OCI-M1 (cell line): ENCODE results near the gene CYB5RL.
"Not testable (repeated sequence)": the region's sequence is repeated elsewhere in the genome, so short reads cannot be mapped to it uniquely, and the experiment has no call there.

Source experiments
- DNase-seq: peaks from one replicate; lab custom pipeline; 2025; lab: John Stamatoyannopoulos, UW

The CYB5RL gene, protein sequence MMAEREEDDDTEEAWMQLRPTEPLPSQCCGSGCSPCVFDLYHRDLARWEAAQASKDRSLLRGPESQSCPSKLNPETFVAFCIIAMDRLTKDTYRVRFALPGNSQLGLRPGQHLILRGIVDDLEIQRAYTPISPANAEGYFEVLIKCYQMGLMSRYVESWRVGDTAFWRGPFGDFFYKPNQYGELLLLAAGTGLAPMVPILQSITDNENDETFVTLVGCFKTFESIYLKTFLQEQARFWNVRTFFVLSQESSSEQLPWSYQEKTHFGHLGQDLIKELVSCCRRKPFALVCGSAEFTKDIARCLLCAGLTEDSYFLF

DNA sequence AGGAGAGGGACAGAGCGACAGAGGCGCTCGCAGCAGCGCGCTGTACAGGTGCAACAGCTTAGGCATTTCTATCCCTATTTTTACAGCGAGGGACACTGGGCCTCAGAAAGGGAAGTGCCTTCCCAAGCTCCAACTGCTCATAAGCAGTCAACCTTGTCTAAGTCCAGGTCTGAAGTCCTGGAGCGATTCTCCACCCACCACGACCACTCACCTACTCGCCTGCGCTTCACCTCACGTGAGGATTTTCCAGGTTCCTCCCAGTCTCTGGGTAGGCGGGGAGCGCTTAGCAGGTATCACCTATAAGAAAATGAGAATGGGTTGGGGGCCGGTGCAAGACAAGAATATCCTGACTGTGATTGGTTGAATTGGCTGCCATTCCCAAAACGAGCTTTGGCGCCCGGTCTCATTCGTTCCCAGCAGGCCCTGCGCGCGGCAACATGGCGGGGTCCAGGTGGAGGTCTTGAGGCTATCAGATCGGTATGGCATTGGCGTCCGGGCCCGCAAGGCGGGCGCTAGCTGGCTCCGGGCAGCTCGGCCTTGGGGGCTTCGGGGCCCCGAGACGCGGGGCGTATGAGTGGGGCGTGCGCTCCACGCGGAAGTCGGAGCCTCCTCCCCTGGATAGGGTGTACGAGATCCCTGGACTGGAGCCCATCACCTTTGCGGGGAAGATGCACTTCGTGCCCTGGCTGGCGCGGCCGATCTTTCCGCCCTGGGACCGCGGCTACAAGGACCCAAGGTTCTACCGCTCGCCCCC lies at the start of gene CYB5RL, which contains the start of gene MRPL37:
Gene CYB5RL (minus strand): TSS at position 266 of the 754 bp plus-strand sequence. CDS start 4,414 bp downstream, outside the sequence.
Gene MRPL37 (plus strand): TSS at position 403 of the 754 bp plus-strand sequence. CDS start 77 bp downstream, at position 480.
- peak; percentile 97 for DNase-seq

DNA sequence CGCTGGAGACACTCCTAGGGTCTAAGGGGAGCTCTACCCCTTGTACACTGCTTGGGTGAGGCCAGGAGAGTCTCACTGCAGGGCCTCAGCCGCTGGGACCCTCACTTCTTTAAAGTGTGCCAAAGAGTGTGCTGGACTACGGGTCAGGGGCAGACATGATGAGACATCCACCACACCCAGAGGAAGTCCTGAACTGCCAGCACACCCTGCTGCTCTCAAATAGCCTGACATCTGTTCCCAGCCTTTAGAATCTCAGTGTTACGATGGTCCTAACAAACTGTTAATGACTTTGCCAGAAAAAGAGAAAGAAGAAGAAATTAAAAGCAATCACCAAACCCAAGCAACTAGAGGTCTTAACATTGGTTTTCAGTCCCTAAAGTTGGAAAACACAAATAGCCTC lies 49.1 kb upstream of the CYB5RL start:
- no peak for DNase-seq

- DNase-seq: no peak
Observed at GRCh38 chr1:54247863-54248515, 48.2 kb upstream of the CYB5RL start.

- DNase-seq: no peak
Observed at GRCh38 chr1:54246116-54246721, 46.4 kb upstream of the CYB5RL start.

GRCh38 chr1:54245501-54245900 lies 45.7 kb upstream of the CYB5RL start:
- DNase-seq: no peak

GRCh38 chr1:54244655-54245054 lies 44.8 kb upstream of the CYB5RL start:
- no peak for DNase-seq

GRCh38 chr1:54243022-54243421 lies 43.2 kb upstream of the CYB5RL start:
- DNase-seq: no peak

DNA sequence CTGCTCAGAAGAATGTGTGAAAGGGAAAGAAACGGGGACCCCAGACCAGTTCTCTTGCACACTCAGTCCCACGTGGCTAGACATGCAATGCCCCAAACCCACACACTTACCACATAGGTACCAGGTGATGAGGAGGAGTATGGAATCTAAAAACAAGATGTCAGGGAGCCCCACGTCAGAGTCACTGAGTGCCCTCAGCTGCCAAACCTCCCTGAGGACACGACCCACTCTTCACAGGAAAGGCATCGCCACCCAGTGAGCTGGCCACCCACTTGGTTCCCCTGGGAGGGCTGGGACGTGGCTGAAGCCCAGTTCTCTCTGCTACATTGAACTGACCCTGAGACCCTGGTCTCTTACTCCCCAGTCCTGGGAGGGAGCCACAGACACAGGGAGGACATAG lies 41.5 kb upstream of the CYB5RL start:
- no peak for DNase-seq

- DNase-seq: no peak
Observed at GRCh38 chr1:54240741-54241335, 41.0 kb upstream of the CYB5RL start.

- no peak for DNase-seq
Observed at GRCh38 chr1:54239631-54240031, 39.8 kb upstream of the CYB5RL start.

GRCh38 chr1:54239035-54239383 lies 39.2 kb upstream of the CYB5RL start:
- DNase-seq: no peak

DNA sequence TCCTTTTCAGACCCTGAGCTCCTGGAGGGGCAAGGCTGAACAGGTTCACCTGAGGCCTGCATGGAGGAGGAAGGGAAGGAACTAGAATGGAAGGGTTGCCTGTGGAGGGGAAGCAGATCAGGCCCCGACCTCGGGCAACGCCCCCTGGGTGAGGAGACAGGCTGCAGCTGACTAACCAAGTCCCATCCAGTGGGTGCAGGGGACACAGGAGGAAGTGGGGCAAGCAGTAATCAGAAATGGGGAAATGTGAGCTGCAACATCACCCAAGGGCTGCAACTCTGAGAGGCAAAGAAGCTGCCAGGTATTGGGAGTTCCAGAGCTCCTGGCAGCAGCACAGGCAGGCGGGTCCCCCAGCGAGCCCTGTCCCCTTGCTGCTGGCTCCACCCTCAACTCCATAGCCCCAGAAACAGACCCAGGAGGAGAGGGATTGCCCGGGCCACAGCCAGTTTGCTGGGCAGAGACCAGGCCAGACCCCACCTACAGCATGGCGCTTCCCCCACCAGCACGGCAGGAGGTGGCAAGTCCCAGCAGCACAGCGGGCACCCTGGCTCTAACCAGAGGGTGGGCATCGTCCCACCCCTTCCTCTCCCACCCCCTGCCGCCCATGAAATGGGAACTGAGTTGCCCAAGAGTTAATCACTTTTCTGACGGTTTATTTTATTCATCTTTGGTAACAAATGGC lies 38.7 kb upstream of the CYB5RL start:
- no peak for DNase-seq

- DNase-seq: no peak
Observed at GRCh38 chr1:54237586-54237985, 37.8 kb upstream of the CYB5RL start.

DNA sequence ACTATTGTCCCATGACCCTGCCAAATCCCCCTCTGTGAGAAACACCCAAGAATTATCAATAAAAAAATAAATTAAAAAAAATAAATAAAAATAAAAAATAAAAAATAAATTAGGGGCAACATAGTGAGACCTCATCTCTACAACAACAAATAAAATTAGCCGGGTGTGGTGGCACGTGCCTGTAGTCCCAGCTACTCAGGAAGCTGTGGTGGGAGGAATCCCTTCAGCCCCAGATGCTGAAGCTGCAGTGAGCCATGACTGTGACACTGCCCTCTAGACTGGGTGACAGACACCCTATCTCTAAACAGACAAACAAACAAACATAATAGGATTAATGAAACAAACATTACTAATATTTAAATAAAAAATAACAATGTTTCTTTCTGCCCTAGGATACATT lies 34.5 kb upstream of the CYB5RL start:
- no peak for DNase-seq

GRCh38 chr1:54233196-54233595 lies 33.4 kb upstream of the CYB5RL start:
- DNase-seq: not testable (repeated sequence)

DNA sequence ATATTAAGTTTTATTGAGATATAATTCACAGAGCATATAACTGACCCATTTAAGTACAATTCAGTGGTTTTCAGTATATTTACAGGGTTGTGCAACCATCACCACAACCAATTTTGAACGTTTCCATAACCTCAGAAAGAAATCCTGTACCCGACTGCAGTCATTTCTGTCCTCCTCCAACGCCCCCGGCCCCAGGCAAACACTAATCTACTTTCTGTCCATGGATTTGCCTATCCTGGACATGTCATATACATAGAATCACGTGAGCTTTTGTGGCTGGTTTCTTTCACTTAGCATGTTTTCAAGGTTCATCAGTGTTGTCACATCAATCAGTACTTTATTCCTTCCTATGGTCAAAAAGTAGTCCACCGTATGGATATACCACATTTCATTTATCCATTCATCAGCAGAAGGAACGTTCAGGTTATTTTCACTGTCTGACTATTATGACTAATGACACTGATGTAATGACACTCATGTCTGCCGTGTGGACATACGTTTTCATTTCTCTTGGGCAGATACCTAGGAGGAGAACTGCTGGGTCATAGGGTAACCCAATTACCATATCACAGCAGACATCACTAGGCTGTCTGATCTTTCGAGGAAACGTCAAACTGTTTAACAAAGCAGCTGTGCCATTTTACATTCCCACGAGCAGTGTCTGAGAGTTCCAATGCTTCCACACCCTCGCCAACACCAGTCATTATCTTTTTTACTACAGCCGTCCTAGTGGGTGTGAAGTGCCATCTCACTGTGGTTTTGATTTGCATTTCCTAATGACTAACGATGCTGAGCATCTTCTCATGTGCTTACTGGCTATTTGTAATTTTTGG lies 30.9 kb upstream of the CYB5RL start:
- DNase-seq: peak; percentile 77

- peak; percentile 83 for DNase-seq
Observed at GRCh38 chr1:54229281-54229891, 29.6 kb upstream of the CYB5RL start.

DNA sequence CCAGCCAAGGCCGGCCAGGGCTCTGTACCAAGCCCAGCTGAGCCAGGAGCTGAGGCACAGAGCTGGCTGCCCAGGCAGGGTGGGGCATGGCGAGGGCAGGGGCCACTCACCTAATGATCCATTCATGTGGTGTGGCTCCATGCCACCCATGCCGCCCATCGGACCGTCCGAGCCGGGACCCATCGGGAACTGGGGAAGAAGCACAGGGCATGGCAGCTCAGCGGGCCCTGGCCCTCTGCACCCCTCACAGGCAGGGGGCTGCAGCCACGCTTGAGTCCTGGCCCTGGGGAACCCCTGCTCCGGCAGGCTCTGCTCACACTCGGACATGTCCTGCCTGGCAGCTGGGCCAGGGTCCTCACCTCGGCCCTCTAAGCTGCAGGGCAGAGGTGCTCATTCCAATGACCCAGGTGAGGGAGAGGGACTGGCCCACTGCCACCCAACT lies 28.8 kb upstream of the CYB5RL start:
- no peak for DNase-seq

DNA sequence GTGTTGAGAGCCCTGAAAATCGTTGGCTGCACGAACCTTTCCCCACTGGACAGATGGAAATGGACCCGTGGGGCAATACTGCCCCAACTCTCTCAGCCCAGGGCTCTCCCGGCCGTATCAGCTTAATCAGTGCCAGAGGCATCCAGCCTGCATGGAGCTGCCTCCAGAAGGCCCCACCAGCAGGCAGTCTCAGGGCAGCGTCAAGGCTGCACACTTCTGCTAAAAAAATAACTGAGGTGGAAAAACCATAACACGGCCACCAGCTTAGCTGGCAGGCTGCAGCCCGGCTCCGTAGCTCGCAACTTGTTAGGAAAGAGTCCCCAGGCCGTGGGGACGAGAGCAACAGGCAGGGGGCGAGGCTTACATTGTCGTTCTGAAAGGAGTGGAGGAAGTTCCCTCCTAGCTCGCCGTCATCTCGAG lies 28.1 kb upstream of the CYB5RL start:
- no peak for DNase-seq

GRCh38 chr1:54227091-54227602 lies 27.3 kb upstream of the CYB5RL start:
- peak; percentile 8 for DNase-seq
